GM12864 (cell line): ENCODE results near the gene SNTG2.
"Not testable (repeated sequence)": the region's sequence is repeated elsewhere in the genome, so short reads cannot be mapped to it uniquely, and the experiment has no call there.

Experiments used
- DNase-seq: peaks from one replicate; pipeline ENCODE4 v3.0.0-alpha.2; 2011; ENCODE audit warnings: low read depth
- H3K4me3 ChIP-seq: 2 replicates; pipeline ENCODE4 v1.5.1; 2011; ENCODE audit warnings: mild to moderate bottlenecking, low read depth, low read length, control low read depth
- TF ChIP-seq, protein P1 (sequence below): IDR thresholded peaks from 2 replicates; pipeline ENCODE4 v1.5.1; 2011; ENCODE audit warnings: low read depth, mild to moderate bottlenecking, moderate library complexity, low read length, control low read depth, inconsistent platforms; ENCODE audit errors: missing control alignments

Gene SNTG2

DNA sequence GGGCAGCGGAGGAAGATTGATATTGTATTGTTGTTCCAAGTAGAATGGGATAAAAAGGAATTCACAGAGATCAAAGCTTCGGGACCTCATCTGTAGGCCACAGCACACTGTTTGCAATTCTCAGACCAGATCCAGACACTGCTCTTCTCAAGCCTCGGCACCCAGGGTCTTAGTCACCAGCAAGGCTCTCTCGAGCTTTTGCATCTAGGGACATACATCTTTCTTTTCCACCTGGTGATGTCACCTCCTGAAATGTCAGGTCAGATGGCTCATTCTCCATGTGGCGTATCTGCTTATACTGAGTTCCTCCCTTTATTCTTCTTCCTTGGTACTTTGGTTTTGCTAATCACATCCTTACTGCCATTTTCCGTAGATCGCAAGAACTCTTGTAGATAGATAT is 42.9 kb upstream of the SNTG2 start:
- TF ChIP-seq, protein P1, sequence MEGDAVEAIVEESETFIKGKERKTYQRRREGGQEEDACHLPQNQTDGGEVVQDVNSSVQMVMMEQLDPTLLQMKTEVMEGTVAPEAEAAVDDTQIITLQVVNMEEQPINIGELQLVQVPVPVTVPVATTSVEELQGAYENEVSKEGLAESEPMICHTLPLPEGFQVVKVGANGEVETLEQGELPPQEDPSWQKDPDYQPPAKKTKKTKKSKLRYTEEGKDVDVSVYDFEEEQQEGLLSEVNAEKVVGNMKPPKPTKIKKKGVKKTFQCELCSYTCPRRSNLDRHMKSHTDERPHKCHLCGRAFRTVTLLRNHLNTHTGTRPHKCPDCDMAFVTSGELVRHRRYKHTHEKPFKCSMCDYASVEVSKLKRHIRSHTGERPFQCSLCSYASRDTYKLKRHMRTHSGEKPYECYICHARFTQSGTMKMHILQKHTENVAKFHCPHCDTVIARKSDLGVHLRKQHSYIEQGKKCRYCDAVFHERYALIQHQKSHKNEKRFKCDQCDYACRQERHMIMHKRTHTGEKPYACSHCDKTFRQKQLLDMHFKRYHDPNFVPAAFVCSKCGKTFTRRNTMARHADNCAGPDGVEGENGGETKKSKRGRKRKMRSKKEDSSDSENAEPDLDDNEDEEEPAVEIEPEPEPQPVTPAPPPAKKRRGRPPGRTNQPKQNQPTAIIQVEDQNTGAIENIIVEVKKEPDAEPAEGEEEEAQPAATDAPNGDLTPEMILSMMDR: no peak

DNA sequence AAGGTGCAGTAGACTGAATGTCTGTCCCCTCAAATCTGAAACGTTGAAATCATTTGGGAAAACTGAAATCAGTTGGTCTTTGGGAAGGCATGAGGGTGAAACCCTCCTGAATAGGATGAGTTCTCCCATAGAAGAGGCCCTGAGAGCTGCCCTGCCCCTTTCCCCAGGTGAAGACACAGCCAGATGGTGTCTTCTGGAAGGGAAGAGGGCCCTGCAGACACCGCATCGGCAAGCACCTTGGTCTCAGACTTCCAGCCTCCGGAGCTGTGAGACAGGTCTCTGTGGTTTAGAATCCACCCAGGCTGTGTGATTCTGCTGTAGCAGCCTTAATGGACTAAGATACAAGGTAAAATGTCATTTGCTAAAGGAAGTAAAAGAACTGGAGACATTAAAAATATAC is 42.1 kb upstream of the SNTG2 start:
- no peak overlapping the region for H3K4me3 ChIP-seq
- TF ChIP-seq, protein P1: no peak
- DNase-seq: no peak

More for the DNA sequence above, 42.9 kb upstream of the SNTG2 start:
- no peak overlapping the region for H3K4me3 ChIP-seq
- DNase-seq: no peak

DNA sequence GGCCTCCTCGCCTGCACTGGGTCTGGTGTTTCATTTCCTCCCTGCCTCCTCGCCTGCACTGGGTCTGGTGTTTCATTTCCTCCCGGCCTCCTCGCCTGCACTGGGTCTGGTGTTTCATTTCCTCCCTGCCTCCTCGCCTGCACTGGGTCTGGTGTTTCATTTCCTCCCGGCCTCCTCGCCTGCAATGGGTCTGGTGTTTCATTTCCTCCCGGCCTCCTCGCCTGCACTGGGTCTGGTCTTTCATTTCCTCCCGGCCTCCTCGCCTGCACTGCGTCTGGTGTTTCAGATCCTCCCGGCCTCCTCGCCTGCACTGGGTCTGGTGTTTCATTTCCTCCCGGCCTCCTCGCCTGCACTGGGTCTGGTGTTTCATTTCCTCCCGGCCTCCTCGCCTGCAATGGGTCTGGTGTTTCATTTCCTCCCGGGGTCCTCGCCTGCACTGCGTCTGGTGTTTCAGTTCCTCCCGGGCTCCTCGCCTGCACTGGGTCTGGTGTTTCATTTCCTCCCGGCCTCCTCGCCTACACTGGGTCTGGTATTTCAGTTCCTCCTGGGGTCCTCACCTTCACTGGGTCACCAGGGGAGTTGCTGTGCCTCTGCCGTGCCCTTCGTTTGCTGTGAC is 40.8 kb upstream of the SNTG2 start:
- H3K4me3 ChIP-seq, DNase-seq: not testable (repeated sequence)

DNA sequence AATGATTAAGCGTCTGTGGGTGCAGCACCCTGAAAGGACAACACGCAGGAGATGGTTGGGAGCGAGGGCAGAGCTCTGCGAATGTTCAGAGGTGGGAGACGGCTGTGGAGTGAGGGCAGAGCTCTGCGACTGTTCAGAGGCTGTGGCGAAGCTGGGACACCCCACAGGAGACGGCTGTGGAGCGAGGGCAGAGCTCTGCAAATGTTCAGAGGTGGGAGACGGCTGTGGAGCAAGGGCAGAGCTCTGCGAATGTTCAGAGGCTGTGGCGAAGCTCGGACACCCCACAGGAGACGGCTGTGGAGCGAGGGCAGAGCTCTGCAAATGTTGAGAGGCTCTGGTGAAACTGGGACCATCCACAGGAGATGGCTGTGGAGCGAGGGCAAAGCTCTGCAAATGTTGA is 40.0 kb upstream of the SNTG2 start:
- H3K4me3 ChIP-seq: no peak overlapping the region
- no peak for DNase-seq
- TF ChIP-seq, protein P1: no peak

DNA sequence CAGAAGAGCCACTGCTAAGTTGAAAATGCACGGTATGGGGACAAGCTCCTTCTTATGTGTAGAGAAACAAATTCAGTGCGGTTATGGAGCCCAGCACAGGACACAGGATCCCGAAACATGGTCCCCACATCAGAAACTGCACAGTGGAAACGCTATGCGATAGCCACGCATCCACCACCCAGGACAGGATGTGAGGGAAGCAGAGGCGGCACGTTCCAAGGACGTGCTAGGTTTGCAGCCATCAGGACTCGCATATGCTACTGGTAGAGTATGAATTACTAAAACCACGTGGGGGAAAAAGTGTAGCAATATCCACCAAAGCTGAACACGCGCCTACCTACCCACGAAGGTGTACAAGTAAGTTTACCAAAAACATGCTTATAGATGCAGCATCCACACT is 34.7 kb upstream of the SNTG2 start:
- no peak overlapping the region for H3K4me3 ChIP-seq
- TF ChIP-seq, protein P1: no peak
- DNase-seq: no peak

DNA sequence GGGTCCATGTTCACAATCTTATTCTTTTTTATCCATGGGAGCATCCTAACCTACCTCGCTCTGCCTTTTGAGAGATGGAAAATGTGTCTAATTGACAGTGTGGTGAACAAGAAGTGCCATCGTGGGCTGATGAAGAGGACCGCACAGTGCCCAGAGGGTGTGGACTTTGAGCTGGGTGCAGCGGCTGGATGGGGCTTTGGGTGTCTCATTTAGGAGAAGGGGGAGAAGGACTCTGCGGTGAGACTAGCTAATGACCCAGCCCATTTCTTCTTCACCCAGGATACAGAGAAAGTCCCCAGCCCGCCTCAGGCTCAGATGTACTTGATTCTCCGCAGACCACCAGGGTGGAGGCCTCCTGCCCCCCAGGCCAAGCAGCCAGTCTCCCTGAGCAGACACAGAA is 33.7 kb upstream of the SNTG2 start:
- H3K4me3 ChIP-seq: no peak overlapping the region
- TF ChIP-seq, protein P1: no peak
- no peak for DNase-seq

DNA sequence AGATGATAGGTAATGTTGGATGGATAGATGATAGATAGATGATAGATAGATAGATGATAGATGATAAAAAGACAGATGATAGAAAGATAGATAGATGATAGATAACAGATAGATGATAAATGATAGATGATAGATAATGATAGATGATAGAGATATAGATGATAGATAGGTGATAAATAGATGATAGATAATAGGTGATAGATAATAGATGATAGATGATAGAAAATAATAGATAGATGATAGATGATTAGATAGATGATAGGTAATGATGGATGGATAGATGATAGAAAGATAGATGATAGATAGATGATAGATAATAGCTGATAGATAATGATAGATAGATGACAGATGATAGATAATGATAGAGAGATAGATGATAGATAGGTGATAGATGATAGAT is 31.0 kb upstream of the SNTG2 start:
- no peak for DNase-seq
- TF ChIP-seq, protein P1: no peak
- H3K4me3 ChIP-seq: no peak overlapping the region
